Measurements from ENCODE around the gene OPA3. TPM values are rescaled to one million over a fixed set of nuclear protein-coding genes. Genes with fewer than 3 reads are reported as not detected.
A peak's percentile ranks its signal among the peaks of the same experiment; 100 is the strongest.

The OPA3 gene
- polyA plus RNA-seq, 3 donors = 4.4 to 6.9 (median 5.6) TPM

- peaks cover 12% of the 10 kb centered on the region for H3K79me2 ChIP-seq (ENCODE audit: insufficient read depth, low read length)
- no peak overlapping the region for H3K4me3 ChIP-seq (replicated peaks in 1 of 3; ENCODE audit: low read depth in 2 of 3, low read length in 3 of 3)
- peaks cover 16 to 17% of the 10 kb centered on the region in 2 donors for H3K9me3 ChIP-seq (replicated peaks in 1 of 2; ENCODE audit: control insufficient read depth in 1 of 2, insufficient read depth in 1 of 2, low read length in 2 of 2)
- Mint-ChIP-seq H3K36me3 (peaks cover 49 to 56% of the 10 kb centered on the region in 2 donors), H3K4me3 (peak overlapping the region in 1 of 2 donors; percentile 83), H3K4me1 (peaks cover 44% of the 10 kb centered on the region), H3K27me3 (ENCODE audit: low read depth in 3 of 3) (peaks cover 24 to 37% (median 29%) of the 10 kb centered on the region in 3 donors), H3K27ac (no peak overlapping the region), H3K9me3 (peaks cover 6 to 33% (median 19%) of the 10 kb centered on the region in 7 donors)
- no peak overlapping the region for H2AFZ ChIP-seq (ENCODE audit: insufficient read depth, low read depth, low read length, poor library complexity, severe bottlenecking)
- no peak for DNase-seq
- peaks cover 45 to 54% of the 10 kb centered on the region in 2 donors for H3K4me1 ChIP-seq (ENCODE audit: control insufficient read depth in 1 of 2, insufficient read depth in 2 of 2, low read length in 2 of 2)
- TF ChIP-seq CTCF (IDR thresholded peaks at IDR 0.05) = no peak
- H3K27me3 ChIP-seq (ENCODE audit: control insufficient read depth in 2 of 2, insufficient read depth in 2 of 2, low read length in 2 of 2) = peaks cover 0 to 16% of the 10 kb centered on the region in 2 donors
- no peak overlapping the region for H3K27ac ChIP-seq (ENCODE audit: low read depth in 1 of 2, low read length in 2 of 2)
- H3K4me2 ChIP-seq (replicated peaks; ENCODE audit: extremely low read depth, low read length, poor library complexity, severe bottlenecking) = no peak overlapping the region
- peaks cover 69% of the 10 kb centered on the region for H4K20me1 ChIP-seq (ENCODE audit: insufficient read depth, low read length)
- peaks cover 42 to 45% of the 10 kb centered on the region in 2 donors for H3K36me3 ChIP-seq (replicated peaks in 1 of 2; ENCODE audit: control insufficient read depth in 1 of 2, insufficient read depth in 2 of 2, low read length in 2 of 2)
- intact Hi-C loops (cut with micrococcal nuclease) = loop anchor here (5.0 to 10.0 kb wide), 3 partner anchors 36 to 117 kb away; partner anchors contain the start of gene OPA3 (in 1 of the 2)
- H3K9ac ChIP-seq (ENCODE audit: insufficient read depth, low read length, poor library complexity, severe bottlenecking) = no peak overlapping the region
- 73% methylated on average over 8 of the region's 17 CpGs for WGBS (ENCODE audit: insufficient coverage)
These were observed 56.4 kb downstream of the OPA3 start for GRCh38 chr19:45528149-45528743.

DNA sequence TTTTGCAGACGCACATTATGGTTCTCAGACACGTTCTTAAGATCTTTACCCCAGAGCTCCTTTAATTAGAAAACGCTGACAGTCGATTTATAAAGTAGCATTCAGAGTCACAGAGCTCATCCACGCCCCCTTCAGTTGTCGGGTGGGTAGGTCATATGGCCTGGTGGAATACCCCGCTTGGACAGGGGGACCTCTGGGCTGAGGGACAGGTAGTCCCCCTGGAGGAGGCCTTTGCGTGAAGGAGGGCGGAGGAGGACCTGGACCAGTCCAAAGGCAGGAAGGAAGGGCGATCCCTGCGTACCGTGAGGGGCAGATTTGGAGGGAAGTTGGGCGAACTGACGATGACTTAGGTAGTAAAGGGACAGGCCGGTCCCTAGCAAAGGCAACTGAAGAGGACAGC lies 56.9 kb downstream of the OPA3 start:
- 90% methylated on average over 15 of the region's 15 CpGs for WGBS (ENCODE audit: insufficient coverage)
- intact Hi-C loops (cut with micrococcal nuclease) = loop anchor here (5.0 to 10.0 kb wide), 3 partner anchors 35 to 117 kb away; partner anchors contain the start of gene OPA3 (in 1 of the 2)
- peak overlapping the region in 2 of 7 donors; percentile 20 to 46 for H3K27ac Mint-ChIP-seq

More for the DNA sequence above, 56.9 kb downstream of the OPA3 start:
- TF ChIP-seq CTCF (IDR thresholded peaks at IDR 0.05) = no peak
- Histone ChIP-seq H3K9me3 (replicated peaks in 1 of 2; ENCODE audit: control insufficient read depth in 1 of 2, insufficient read depth in 1 of 2, low read length in 2 of 2) (peaks cover 16 to 17% of the 10 kb centered on the region in 2 donors), H3K4me3 (replicated peaks in 1 of 3; ENCODE audit: low read depth in 2 of 3, low read length in 3 of 3) (no peak overlapping the region), H2AFZ (ENCODE audit: insufficient read depth, low read depth, low read length, poor library complexity, severe bottlenecking) (no peak overlapping the region), H4K20me1 (ENCODE audit: insufficient read depth, low read length) (peaks cover 73% of the 10 kb centered on the region), H3K27me3 (ENCODE audit: control insufficient read depth in 2 of 2, insufficient read depth in 2 of 2, low read length in 2 of 2) (peaks cover 0 to 16% of the 10 kb centered on the region in 2 donors), H3K9ac (ENCODE audit: insufficient read depth, low read length, poor library complexity, severe bottlenecking) (no peak overlapping the region), H3K36me3 (replicated peaks in 1 of 2; ENCODE audit: control insufficient read depth in 1 of 2, insufficient read depth in 2 of 2, low read length in 2 of 2) (peaks cover 45 to 47% of the 10 kb centered on the region in 2 donors), H3K79me2 (ENCODE audit: insufficient read depth, low read length) (peaks cover 12% of the 10 kb centered on the region), H3K4me1 (ENCODE audit: control insufficient read depth in 1 of 2, insufficient read depth in 2 of 2, low read length in 2 of 2) (peaks cover 50 to 60% of the 10 kb centered on the region in 2 donors), H3K27ac (ENCODE audit: low read depth in 1 of 2, low read length in 2 of 2) (no peak overlapping the region), H3K4me2 (replicated peaks; ENCODE audit: extremely low read depth, low read length, poor library complexity, severe bottlenecking) (no peak overlapping the region)
- no peak for DNase-seq
- Mint-ChIP-seq H3K9me3 (peaks cover 6 to 33% (median 19%) of the 10 kb centered on the region in 7 donors), H3K4me3 (peak overlapping the region in 1 of 2 donors; percentile 83), H3K36me3 (peaks cover 51 to 61% of the 10 kb centered on the region in 2 donors), H3K27me3 (ENCODE audit: low read depth in 3 of 3) (peaks cover 24 to 37% (median 29%) of the 10 kb centered on the region in 3 donors), H3K4me1 (peaks cover 47% of the 10 kb centered on the region)

All from CD14-positive monocyte (primary cell).